ENCODE results near the gene GALR3.

GALR3 gene

DNA sequence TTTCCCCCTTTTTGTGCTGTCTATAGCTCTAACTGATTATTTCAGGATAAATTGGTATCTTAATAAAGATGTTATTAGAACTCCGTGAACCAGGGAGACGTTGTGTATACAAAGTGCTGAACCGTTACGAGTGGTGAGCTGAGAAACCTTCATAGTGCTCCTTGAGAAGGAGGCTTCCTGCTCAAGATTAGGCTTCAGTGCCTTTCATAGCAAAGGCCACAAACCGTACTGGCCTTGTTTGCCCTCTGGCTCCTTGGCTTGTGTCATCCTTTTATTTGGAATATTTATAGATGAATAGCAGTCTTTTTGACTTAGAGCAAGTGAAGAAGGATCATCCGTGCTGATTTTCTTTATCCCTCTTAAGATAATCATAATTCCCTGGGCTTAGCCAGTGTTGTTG lies 42.3 kb downstream of the GALR3 start:
- no peak for DNase-seq (ENCODE audit: low read depth, low spot score)

GRCh38 chr22:37870273-37870672 lies 47.1 kb downstream of the GALR3 start:
- no peak for DNase-seq (ENCODE audit: low read depth, low spot score)
